ENCODE results near the gene FAM76B.

DNA sequence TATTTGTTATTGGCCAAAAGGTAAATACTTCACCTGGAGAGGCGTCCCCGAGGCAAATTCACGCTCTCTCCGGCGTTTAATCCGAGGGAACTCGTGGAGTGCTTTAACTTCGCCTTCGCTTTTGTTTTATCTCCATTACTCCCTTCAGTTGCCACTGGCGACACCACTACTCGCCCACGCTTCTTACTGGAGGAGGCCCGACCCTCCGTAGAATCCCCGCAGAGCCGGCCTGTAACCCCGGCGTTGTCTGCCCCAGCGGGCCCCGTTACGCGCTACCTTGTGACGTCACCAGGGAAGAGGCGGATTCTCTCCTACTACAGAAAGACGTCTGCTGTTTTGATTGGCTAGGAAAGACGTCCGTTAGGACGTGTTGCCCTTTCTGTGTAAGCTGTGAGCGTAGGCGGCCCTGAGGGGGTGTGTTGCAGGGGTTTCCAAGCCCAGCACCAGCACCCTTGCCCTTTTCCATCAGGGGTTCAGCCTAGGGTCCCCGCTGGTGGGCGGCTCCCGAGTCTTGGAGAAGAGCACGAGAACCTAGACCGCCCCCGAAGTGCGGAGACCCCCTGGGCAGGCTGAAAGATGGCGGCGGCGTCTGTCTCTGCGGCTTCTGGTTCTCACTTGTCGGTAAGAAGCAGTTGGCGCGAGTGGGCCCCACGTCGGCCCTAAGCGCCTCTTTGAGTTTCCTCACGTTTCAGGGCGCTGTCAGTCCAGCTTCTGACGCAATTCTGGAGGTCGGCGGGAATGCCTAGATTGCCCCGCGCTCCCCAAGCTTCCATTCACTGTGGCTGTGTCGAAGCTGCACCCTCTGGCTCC, 746 bp upstream of the FAM76B start, which contains the start of gene CEP57:
- peak; percentile 85 for TF ChIP-seq SIN3A (IDR thresholded peaks at IDR 0.05; ENCODE audit: borderline replicate concordance, insufficient read depth, low read length)
- TF ChIP-seq, protein P1, sequence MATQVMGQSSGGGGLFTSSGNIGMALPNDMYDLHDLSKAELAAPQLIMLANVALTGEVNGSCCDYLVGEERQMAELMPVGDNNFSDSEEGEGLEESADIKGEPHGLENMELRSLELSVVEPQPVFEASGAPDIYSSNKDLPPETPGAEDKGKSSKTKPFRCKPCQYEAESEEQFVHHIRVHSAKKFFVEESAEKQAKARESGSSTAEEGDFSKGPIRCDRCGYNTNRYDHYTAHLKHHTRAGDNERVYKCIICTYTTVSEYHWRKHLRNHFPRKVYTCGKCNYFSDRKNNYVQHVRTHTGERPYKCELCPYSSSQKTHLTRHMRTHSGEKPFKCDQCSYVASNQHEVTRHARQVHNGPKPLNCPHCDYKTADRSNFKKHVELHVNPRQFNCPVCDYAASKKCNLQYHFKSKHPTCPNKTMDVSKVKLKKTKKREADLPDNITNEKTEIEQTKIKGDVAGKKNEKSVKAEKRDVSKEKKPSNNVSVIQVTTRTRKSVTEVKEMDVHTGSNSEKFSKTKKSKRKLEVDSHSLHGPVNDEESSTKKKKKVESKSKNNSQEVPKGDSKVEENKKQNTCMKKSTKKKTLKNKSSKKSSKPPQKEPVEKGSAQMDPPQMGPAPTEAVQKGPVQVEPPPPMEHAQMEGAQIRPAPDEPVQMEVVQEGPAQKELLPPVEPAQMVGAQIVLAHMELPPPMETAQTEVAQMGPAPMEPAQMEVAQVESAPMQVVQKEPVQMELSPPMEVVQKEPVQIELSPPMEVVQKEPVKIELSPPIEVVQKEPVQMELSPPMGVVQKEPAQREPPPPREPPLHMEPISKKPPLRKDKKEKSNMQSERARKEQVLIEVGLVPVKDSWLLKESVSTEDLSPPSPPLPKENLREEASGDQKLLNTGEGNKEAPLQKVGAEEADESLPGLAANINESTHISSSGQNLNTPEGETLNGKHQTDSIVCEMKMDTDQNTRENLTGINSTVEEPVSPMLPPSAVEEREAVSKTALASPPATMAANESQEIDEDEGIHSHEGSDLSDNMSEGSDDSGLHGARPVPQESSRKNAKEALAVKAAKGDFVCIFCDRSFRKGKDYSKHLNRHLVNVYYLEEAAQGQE (IDR thresholded peaks at IDR 0.05; ENCODE audit: insufficient read depth in 1 of 2, low read depth in 2 of 2, low read length in 2 of 2): no peak
- TF ChIP-seq TAF1 (IDR thresholded peaks at IDR 0.05; ENCODE audit: borderline replicate concordance, insufficient read depth, low read length): no peak

Measured in PFSK-1 (cell line).